ENCODE data around the gene INSL6.

INSL6 gene

DNA sequence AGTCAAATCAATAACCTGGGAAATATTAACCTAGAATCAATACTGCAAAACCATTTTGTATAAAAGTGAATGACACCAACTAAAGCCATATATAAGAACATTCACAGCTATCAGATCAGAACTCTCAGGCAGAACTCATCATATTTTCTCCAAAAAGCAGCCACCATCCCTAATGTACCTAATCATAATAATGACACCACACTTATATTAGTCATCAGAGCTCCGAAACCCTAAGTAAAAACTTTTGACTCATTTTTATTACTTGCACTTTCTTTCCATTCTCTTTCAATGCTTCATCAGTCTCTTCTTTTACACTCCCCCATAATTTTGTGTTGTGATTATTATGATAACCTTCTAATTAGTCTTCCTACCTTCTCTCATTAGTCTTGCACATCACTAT is 45.3 kb downstream of the INSL6 start:
- peaks cover 15% of the 10 kb centered on the region for H3K9me3 Mint-ChIP-seq (ENCODE audit: low read depth)
- H3K4me3 Mint-ChIP-seq = no peak overlapping the region
- H3K27ac Mint-ChIP-seq = no peak overlapping the region
- peaks cover 41% of the 10 kb centered on the region for H3K36me3 Mint-ChIP-seq
- no peaks in the 10 kb centered on the region for H3K27me3 Mint-ChIP-seq
- no peaks in the 10 kb centered on the region for H3K4me1 Mint-ChIP-seq (ENCODE audit: low read depth)

DNA sequence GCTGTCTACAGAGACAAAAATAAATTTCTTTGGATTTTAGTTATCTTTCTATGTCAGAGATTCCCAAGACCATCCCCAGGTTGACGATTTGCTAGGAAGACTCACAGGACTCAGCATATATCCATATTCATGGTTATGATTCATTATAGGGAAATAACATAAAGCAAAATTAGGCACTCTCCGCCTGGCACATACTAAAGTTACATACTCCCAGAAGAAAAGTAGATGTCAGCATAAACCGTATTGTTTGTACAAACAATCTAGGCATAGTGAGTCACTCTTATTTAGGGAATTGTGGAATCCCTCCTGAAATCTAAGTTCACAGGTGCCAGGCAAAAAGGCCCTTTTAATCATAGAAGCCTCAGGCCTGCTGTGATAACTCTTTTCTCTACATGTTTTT is 62.9 kb downstream of the INSL6 start:
- Mint-ChIP-seq H3K4me3 (no peak overlapping the region), H3K27me3 (no peaks in the 10 kb centered on the region), H3K9me3 (ENCODE audit: low read depth) (no peaks in the 10 kb centered on the region), H3K36me3 (peaks cover 38% of the 10 kb centered on the region), H3K4me1 (ENCODE audit: low read depth) (no peaks in the 10 kb centered on the region), H3K27ac (no peak overlapping the region)

DNA sequence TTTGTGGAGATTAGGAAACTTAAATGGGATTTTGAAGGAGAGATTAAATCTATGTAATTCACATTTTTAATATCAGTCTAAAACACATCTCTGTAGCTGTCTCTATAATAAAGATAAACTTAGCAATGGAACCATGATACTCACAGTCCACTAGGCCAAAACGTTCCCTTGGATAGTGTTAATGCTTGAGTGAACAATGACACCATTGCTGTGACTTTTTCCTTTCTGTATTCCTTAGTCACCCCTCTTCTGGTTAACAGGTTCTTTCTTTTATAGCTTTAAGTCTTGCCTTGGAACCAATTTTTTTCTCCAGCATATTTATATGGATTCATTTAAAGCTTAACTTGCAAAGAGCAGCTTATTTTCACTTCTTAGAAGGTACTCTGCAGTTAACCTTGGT is 63.3 kb downstream of the INSL6 start:
- Mint-ChIP-seq H3K27me3 (no peaks in the 10 kb centered on the region), H3K4me1 (ENCODE audit: low read depth) (no peaks in the 10 kb centered on the region), H3K4me3 (no peak overlapping the region), H3K9me3 (ENCODE audit: low read depth) (no peaks in the 10 kb centered on the region), H3K27ac (no peak overlapping the region), H3K36me3 (peaks cover 38% of the 10 kb centered on the region)

DNA sequence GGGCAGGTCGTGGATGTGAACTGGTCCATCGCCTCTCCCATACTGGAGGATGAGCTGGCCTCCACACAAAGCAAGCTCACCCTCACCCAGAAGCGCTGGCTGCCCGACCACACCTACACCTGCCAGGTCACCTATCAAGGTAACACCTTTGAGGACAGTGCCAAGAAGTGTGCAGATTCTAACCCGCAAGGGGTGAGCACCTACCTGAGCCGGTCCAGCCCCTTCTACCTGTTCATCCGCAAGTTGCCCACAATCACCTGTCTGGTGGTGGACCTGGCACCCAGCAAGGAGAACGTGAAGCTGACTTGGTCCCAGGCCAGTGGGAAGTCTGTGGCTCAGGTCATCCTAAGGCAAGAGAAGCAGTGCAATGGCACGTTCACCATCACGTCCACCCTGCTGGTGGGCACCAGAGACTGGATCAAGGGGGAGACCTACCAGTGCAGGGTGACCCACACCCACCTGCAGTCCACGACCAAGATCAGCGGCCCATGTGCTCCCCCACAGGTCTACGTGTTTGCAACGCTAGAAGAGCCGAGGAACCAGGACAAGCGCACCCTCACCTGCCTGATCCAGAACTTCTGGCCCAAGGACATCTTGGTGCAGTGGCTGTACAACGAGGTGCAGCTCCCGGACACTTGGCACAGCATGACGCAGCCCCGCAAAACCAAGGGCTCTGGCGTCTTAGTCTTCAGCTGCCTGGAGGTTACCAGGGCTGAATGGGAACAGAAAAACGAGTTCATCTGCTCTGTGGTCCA is 71.3 kb downstream of the INSL6 start:
- Mint-ChIP-seq H3K36me3 (peaks cover 25% of the 10 kb centered on the region), H3K27ac (no peak overlapping the region), H3K9me3 (ENCODE audit: low read depth) (no peaks in the 10 kb centered on the region), H3K4me3 (no peak overlapping the region), H3K4me1 (ENCODE audit: low read depth) (no peaks in the 10 kb centered on the region), H3K27me3 (no peaks in the 10 kb centered on the region)

All from activated naive CD8-positive, alpha-beta T cell (primary cell).